GM19240 (cell line): ENCODE results near the gene C10orf90.

Experiments used
- DNase-seq: peaks from one replicate; pipeline ENCODE4 v3.0.0; 2011; ENCODE audit warnings: low spot score; ENCODE audit not compliant: insufficient read length

Gene C10orf90

GRCh38 chr10:126429275-126429674 is 241.2 kb downstream of the C10orf90 start:
- no peak for DNase-seq

- no peak for DNase-seq
Observed at GRCh38 chr10:126425489-126426065, 244.9 kb downstream of the C10orf90 start.

DNA sequence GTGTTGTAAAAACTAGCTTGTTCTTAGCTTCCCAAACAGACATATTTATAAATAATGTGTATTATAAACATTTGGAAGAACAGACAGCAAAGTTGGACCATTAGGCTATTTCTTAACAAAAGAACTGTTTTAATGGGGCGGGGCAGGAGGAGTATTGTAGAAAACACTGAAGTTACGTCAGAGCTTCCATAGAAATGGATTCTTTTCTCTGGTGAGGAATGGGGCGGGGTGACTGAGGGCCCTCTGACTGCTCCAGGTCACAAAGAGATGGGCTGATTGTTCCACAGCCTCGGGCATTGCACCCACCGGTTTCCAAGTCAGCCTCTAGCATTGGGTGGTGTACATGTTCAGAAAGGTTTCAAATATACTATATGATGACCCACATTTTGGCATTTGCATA is 245.5 kb downstream of the C10orf90 start:
- no peak for DNase-seq

DNA sequence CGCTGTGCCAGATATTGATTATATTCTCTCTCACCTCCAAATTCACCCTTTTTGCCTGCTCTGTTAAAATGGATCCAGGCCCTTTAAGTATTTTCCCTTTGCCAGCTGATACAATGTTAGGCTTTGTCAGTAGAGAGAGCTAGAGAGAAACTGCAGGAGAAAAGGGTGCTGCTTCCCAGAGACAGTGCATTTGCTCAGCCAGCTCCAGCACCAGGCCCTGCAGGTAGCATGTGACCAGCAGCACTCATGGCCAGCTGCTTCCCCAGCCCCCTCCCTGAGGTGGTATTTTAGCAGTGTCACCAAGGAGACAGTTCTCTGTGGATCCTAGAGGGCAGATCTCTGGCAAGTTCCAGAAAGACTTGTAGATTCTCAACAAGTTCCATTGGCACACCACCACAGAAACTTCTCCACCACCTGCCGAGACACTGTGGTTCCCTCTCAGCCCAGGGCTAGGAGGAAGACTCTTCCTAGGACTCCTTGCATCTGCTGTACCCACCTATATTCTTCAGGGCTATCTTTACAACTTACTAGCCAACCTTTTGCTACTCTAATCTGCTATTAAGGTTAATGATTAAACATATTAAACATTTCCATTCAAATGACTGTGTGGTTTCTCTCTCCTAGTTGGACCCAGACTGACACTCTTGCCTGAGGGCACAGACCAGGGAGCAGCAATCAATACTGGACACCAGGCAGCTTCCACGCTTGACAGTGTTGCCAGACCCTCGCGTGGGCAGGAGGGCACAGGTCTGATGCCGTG is 246.6 kb downstream of the C10orf90 start:
- DNase-seq = no peak

DNA sequence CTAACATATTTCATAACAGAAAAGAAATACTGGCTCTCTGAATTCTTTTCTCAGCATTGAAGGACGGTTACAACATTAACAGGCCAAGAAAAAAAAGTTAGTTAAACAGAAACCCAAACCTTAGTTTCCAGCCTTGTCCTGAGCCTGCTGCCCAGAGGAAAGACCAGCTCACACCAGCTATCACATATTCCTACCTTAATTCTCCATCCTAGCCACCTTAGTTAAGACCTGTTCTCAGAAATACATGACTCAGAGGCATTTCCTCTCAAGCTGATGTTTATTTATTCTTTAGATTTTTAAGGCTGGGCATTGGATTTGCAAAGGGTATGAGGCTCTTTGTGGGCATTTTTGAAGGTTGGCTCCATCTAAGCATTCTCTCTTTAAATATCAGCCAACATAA is 247.9 kb downstream of the C10orf90 start:
- DNase-seq = no peak

GRCh38 chr10:126421756-126422256 is 248.7 kb downstream of the C10orf90 start:
- DNase-seq = no peak

- DNase-seq = no peak
Observed at GRCh38 chr10:126420567-126421300, 249.8 kb downstream of the C10orf90 start.

DNA sequence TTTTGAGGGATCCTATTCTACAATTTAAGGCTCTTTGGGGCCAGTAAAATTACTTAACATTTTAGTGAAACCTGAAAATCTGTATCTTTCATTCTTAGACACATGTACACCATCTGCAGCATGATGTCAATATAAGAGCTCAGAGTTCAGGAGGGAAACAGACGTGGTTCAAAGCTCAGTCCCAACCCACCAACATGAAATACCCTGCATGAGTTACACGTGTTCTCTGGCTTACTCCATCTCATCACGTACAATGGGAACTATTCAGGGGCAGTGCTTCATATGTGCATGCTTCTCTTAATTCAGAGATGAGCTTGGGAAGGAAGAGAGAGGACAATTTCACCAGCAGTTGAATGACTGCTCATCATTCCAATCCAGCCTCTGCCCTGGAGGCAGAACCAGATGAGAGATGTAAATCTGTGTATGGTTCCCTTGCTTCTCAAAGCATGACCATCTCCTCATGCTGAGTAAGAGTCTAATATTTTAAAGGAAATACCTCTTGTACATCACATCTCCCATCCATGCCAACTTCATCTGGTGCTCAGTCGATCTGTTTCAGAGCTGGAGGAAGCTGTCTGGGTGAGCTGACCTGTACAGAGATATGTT is 253.2 kb downstream of the C10orf90 start:
- no peak for DNase-seq

GRCh38 chr10:126409821-126410220 is 260.7 kb downstream of the C10orf90 start:
- no peak for DNase-seq

DNA sequence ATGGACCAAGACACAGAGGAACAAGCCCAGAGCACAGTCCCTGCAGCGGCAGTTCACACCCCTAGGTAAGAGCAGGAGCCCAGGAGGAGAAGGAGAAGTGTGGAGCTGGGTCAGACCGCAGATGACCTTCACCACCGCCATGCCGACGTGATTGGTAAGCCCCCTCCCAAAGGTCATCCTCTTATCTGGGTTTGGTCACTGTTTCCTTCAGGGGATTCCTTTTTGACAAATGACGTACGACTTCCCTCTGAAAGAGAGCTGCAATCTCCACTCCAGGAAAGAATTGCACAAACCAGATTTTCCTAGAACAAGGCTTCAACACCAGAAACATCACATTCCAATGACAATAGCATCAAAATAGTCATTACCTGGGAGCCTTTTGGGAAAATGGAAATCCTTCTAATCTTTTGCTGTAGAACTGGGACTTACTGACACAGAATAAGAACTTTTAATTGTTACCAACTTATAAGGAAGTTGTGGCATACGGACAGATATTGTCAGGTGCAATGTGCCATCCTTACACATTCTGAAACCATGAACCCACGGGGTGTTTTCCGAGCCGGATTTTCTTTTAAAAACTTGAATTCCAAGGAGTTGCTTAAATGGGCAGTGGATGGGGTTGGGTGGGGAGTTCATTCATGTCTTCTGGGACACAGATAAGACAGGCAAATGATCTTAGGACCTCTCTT is 261.4 kb downstream of the C10orf90 start:
- no peak for DNase-seq

DNA sequence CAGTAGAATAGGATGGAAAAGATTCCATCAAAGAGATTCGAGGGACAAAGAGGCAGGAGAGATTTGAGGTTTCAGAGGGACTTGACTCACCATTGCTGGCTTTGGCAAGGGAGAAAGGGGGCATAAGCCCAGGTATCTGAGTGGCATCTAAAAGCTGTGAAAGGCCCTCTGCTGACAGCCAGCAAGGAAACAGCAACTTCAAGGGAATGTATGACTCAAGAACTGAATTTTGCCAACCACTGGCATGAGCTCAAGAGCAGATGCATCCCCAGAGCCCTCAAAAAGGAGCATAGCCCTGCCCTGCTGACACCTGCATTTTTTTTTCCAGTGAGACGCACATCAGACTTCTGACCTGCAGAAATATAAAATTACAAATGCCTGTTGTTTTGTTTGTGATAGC is 262.7 kb downstream of the C10orf90 start:
- no peak for DNase-seq

GRCh38 chr10:126405239-126405775 is 265.2 kb downstream of the C10orf90 start:
- DNase-seq = no peak

DNA sequence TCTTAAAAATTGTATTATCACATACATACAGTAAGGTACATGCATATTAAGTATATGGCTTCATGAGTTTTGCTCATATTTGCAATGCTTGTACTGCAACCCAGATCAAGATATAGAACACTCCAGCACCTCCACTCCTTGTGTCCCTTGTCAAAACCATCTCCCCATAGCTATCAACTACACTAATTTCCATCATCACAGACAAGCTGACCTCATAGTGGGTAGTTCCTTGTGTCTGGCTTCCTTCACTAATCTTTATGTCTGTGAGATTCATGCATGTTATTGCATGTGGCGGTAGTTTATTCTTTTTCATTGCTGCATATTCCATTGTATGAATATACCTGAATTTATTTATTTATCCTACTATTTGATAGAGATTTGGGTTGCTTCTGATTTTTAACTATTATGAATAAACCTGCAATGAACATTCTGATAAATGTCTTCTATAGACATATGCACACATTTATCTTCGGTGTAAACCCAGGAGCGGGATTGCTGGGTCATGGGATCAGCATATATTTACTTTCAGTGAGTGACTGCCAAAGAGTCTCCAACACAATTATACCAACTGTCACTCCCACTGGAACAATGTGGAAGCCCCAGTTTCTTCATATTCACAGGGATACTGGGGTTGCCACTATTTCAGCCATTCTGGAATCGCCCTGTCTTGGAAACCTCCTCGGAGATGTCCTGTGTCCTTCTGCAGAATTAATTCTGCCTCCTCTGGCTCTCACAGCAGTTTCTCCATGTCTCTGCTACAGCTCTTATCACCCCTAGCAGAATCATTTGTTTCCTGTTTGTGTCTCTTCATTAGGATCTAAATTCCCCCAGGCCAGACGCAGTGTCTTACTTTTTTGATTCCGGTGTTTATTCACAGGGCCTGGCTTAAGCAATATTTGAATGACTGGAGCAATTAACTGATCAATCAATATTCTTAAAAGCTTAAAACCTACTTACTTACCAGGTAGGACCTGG is 267.5 kb downstream of the C10orf90 start:
- DNase-seq = no peak

DNA sequence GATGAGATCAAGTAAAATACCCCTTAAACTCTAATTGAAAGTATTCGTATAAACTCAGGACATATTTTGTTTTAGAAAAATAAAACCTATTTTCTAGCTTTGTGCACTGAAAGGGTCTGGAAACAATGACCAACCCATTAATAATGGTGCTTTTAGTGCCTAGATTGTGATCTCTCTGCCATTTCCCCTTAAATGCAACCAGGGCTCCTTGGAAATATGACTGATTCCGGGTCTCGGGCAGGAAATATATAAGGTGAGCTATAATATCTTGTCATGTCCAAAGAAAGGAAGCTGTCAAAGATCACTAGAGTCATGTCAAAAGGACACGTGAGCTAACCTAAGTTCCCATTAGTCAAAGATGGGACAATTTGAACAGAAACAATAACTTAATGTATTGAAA is 269.9 kb downstream of the C10orf90 start:
- DNase-seq = no peak

- DNase-seq = no peak
Observed at GRCh38 chr10:126398924-126399323, 271.6 kb downstream of the C10orf90 start.

DNA sequence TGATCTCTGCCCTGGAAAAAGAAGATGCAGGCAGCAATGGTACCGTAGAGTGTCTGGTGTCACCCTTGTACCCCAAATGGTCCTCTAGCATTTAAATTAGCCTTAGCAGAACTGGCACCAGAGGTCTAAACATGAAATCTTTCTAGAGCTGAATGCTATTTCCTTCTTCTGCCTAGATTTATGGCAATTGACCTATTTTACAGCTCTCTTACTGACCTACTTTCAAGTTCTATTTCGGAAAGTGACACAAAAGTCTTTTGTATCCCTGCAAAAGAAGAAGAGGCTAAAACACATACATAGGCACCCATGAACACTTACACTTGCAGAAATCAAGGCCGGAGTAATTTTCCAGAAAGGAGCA is 272.1 kb downstream of the C10orf90 start:
- DNase-seq = no peak

DNA sequence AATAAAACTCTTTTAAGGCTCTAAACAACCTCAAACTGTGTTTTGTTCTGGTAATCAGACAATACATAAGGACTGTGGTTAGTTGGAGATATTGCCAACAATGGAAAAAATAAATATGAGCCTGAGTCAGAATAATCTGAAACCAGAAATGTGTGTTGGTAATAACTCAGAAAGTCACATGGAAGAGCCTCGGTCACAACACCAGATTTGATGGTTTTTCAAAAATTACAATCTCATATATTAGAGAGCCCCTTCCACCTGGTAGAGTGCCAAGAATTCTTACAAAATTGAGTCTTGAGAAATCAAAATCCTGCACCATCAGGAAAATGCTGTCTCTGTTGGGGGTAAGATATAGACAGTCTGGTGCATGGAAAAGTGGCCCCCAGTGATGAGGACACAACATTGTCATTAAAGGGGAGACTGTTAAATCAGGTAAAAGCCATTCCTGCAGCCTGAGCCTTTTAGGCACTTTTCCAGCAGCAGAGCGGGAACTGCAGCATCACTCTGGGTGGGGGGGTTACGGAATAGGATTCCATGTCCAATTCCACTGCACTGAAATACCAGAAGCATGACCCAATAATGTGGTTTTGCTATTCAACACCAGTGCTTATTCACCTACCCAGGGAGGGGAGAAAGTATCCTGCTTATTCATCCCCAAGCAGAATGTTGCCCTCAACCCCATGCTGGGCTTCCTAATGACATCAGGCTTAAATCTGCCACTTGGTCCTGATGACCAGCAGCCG is 272.7 kb downstream of the C10orf90 start:
- no peak for DNase-seq

DNA sequence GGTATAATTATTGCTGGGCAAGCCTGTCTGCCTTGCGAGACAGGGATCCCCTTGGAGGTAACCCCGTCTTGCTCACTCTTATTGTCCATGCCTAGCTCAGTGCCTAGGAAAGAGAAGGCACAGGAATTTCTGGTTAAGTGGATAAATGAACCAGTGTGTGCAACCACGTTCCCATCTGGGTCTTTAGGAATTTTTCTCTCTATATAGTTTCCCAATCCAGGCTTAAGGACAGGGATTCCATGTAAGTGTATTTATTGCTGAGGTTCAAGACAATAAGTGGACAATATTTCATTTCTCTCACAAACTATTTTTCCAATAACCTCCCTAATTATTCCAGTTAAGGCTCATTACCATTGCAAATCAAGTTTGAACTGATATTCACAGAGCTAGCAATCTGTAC is 273.3 kb downstream of the C10orf90 start:
- no peak for DNase-seq

DNA sequence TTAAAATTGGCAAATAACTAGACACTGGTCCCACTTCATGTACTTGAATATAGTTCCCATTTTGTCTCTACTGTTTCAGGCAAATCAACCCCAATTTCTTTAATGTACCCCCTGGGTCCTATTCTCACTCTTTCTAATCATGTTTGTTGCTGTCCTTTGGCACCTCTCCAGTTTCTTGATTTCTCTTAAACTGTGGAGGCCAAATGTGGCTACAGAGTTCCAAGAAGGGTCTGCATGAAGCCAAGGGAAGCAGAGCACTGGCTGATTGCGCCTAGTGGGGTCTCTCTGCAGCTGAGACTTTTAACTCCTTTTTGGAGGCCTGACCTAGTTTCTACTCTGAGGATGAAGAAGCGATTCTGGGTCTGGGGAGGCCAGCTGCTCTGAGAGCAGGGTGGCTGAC is 275.5 kb downstream of the C10orf90 start:
- no peak for DNase-seq
